ENCODE data around the gene EHBP1.

The EHBP1 gene

GRCh38 chr2:63092857-63093256, 387.3 kb downstream of the EHBP1 start:
- no peak for DNase-seq

DNA sequence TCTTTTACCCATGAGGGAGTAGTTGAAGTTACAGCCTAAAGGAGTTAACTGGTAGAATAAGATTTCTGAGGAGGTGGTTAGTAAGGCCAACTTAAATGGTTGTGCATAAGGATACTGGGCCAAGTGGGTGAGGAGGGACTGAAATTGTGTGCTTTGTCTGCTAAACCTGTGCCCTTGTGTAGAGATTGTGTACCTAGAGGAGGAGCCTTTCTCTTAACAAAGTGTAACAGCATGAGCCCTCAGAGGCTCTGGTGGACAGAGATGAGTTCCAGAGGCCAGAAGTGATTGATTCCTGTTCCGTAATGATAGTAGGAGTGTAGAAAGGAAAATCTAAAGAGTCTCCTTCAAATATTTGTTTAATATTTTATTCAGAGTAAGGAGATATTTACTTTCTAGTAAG, 388.0 kb downstream of the EHBP1 start:
- DNase-seq: no peak

Data from activated CD4-positive, CD25-positive, alpha-beta regulatory T cell treated with anti-CD3 and anti-CD28 coated beads, Interleukin-2, amount 50 U/mL, for 72 hours (primary cell).